HL-60 (cell line): ENCODE data around the gene ODC1.

ENCODE experiments used
- TF ChIP-seq, protein P1 (sequence below): IDR thresholded peaks from 2 replicates; pipeline ENCODE4 v1.6.1; 2012; ENCODE audit warnings: low read depth; ENCODE audit not compliant: insufficient replicate concordance
- TF ChIP-seq, protein P2 (sequence below): IDR thresholded peaks from one replicate; pipeline ENCODE4 v1.5.1; 2011; ENCODE audit warnings: low read length, control low read depth, inconsistent platforms; ENCODE audit not compliant: insufficient read depth

DNA sequence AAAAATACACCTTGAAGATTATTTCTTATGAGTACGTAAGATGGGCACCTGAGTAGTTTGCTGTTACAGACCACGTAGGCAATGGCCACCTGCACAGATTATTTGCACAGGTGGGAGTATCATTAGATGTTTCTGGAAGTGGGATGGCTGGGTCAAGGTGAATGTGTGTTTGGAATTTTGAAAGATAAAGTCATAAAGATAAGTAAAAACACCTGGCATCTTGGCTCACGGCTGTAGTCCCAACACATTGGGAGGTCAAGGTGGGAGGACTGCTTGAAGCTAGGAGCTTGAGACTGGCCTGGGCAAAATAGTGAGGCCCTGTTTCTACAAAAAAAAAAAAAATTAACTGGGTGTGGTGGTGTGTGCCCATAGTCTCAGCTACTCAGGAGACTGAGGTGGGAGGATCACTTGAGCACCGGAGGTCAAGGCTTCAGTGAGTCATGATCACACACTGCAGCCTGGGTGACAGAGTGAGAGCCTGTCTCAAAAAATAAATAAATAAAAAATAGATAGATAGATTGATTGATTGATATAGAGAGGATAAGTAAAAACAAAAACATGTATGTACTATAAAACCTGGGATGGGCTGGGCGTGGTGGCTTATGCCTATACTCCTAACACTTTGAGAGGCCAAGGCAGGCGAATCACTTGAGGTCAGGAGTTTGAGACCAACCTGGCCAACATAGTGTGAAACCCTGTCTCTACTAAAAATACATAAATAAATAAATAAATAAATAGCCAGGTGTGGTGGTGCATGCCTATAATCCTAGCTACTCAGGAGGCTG is 30.4 kb downstream of the ODC1 start:
- TF ChIP-seq, protein P1, sequence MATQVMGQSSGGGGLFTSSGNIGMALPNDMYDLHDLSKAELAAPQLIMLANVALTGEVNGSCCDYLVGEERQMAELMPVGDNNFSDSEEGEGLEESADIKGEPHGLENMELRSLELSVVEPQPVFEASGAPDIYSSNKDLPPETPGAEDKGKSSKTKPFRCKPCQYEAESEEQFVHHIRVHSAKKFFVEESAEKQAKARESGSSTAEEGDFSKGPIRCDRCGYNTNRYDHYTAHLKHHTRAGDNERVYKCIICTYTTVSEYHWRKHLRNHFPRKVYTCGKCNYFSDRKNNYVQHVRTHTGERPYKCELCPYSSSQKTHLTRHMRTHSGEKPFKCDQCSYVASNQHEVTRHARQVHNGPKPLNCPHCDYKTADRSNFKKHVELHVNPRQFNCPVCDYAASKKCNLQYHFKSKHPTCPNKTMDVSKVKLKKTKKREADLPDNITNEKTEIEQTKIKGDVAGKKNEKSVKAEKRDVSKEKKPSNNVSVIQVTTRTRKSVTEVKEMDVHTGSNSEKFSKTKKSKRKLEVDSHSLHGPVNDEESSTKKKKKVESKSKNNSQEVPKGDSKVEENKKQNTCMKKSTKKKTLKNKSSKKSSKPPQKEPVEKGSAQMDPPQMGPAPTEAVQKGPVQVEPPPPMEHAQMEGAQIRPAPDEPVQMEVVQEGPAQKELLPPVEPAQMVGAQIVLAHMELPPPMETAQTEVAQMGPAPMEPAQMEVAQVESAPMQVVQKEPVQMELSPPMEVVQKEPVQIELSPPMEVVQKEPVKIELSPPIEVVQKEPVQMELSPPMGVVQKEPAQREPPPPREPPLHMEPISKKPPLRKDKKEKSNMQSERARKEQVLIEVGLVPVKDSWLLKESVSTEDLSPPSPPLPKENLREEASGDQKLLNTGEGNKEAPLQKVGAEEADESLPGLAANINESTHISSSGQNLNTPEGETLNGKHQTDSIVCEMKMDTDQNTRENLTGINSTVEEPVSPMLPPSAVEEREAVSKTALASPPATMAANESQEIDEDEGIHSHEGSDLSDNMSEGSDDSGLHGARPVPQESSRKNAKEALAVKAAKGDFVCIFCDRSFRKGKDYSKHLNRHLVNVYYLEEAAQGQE, result no peak
- TF ChIP-seq, protein P2, sequence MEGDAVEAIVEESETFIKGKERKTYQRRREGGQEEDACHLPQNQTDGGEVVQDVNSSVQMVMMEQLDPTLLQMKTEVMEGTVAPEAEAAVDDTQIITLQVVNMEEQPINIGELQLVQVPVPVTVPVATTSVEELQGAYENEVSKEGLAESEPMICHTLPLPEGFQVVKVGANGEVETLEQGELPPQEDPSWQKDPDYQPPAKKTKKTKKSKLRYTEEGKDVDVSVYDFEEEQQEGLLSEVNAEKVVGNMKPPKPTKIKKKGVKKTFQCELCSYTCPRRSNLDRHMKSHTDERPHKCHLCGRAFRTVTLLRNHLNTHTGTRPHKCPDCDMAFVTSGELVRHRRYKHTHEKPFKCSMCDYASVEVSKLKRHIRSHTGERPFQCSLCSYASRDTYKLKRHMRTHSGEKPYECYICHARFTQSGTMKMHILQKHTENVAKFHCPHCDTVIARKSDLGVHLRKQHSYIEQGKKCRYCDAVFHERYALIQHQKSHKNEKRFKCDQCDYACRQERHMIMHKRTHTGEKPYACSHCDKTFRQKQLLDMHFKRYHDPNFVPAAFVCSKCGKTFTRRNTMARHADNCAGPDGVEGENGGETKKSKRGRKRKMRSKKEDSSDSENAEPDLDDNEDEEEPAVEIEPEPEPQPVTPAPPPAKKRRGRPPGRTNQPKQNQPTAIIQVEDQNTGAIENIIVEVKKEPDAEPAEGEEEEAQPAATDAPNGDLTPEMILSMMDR, result no peak
